Posterior vena cava (tissue), 2 donors: ENCODE measurements around the gene MALSU1. TPM values are rescaled to one million over a fixed set of nuclear protein-coding genes. Genes with fewer than 3 reads are reported as not detected.
A peak's percentile ranks its signal among the peaks of the same experiment; 100 is the strongest.

Source experiments
- DNase-seq: peaks from one replicate; pipeline ENCODE4 v3.0.0-alpha.2; 2020; ENCODE audit warnings: low spot score
- intact Hi-C, 2 donors: fragments of 100-400 bp; cut with DNase I; formaldehyde crosslinking; loops; one replicate each; pipeline versions ENCODE4 v1.14.1 to v1.14.2; 2022 to 2023
- long read RNA-seq, 2 donors: library from polyadenylated mRNA; unstranded; transcript quantifications; one replicate each; pipeline ENCODE4 v2.0.0, GENCODE V29; 2020 to 2021
- total RNA-seq, 2 donors: library from RNA; stranded (reverse); fragmentation: NEBNext Ultra II Directional; extraction: Animal tissue kit (Norgen Biotek cat#: 25700); gene quantifications; one replicate each; pipeline ENCODE4 v1.2.1, GENCODE V29; 2021
- donor health status: DM: yes; HTN: yes; CAD: no.
- donor health status: DM: yes; HTN: yes; CAD: no.

Gene MALSU1
- total RNA-seq = 10 to 100 TPM; 37.4 to 42.0 TPM
- long read RNA-seq, donor 1, partial matches to known transcripts = 0 of 4 reads
- long read RNA-seq, donor 1, other reads (novel, unspliced or antisense) = 0 of 4 reads
- long read RNA-seq, donor 2, transcript MALSU1-202 (4 exons, 3,044 nt) = major isoform, 26 of 29 reads
- long read RNA-seq, donor 2, partial matches to known transcripts = 1 of 29 reads
- long read RNA-seq, donor 2, other reads (novel, unspliced or antisense) = 2 of 29 reads

- intact Hi-C loops = no loop called here
- DNase-seq = peak; percentile 99
Observed at GRCh38 chr7:23298885-23299769, at the start of gene MALSU1. MALSU1 (plus strand) TSS chr7:23299339; CDS start chr7:23299353, 14 bp downstream.

DNA sequence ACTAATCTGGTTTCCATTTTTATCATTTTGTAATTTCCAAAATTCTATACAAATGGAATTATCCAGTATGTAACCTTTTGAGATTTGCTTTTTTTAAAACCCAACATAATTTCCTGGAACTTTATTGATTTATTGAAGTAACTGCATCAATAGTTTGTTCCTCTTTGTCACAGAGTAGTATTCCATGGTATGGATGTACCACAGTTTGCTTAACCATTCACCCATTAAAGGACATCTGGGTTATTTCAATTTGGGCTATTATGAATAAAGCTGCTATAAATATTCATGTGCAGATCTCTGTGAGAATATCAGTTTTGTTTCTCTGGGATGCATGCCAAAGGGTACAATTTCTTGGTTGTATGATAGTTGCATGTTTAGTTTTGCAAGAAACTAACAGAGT lies 49.7 kb upstream of the MALSU1 start:
- intact Hi-C loops = no loop called here
- DNase-seq = no peak

- intact Hi-C loops = no loop called here
- DNase-seq = no peak
Observed at GRCh38 chr7:23254051-23254681, 45.0 kb upstream of the MALSU1 start.

DNA sequence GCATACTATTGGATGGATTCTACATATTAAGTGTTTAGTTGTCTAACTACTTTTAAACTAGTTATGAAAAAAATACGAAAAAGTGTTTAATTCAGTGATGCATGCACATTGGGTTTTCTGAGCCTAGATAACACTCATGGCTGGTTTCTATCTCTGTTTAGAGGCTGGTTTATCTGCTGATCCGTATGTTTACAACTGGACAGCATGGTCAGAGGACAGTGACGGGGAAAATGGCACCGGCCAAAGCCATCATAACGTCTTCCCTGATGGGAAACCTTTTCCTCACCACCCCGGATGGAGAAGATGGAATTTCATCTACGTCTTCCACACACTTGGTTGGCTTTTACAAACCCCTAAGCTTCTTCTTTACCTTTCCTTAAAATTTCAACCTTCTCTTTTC lies 42.4 kb upstream of the MALSU1 start:
- intact Hi-C loops = no loop called here
- no peak for DNase-seq

GRCh38 chr7:23260371-23260770 lies 38.8 kb upstream of the MALSU1 start:
- no peak for DNase-seq
- intact Hi-C loops = no loop called here

GRCh38 chr7:23261843-23262452 lies 37.2 kb upstream of the MALSU1 start:
- intact Hi-C loops = no loop called here
- DNase-seq = peak; percentile 88

DNA sequence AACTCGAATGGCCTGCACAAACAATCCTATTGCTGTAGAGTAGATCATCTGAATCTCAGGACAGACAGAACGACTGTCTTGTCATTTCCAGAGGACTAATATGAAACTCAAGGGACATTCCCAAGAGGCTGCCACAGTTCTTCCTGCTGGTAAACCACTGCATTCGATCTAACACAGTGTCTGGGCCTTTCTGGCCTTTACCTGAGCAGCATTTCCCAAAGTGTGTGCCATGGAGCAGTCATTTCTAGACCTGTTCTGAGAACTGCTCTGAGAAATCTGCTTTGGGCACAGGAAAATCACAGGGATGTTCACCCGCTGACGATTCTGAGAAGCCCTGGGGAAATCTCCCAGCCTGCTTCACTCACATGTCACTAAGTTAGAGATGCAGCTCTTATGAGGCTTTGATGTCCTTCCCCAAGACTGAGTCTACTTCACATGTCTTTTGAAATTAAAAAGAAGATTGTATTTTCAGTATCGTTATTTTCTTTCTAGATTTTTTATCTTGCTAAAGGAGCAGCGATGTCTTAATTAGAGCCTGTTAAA lies 34.2 kb upstream of the MALSU1 start:
- DNase-seq = no peak
- intact Hi-C loops = no loop called here

- intact Hi-C loops = no loop called here
- DNase-seq = no peak
Observed at GRCh38 chr7:23266918-23267317, 32.2 kb upstream of the MALSU1 start.

GRCh38 chr7:23267357-23267756 lies 31.8 kb upstream of the MALSU1 start:
- intact Hi-C loops = no loop called here

DNA sequence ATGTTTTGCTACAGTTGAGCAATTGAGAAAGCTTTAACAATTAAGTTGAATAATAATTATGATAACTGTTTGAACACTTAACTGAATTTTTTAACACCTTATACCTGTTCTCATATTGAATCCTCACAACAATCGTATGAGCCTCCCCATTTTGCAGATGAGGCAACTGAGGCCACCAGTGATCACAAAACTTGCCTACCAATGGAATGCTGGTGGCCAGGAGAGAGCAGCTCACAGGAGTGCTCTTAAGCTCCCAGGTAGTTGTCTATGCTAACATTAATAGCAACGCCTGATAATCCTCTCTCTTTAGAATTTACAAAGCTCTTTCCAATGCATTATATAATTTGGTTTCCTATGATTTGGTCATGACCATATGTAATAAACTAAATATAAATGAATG lies 31.0 kb upstream of the MALSU1 start:
- no peak for DNase-seq
- intact Hi-C loops = no loop called here

More at GRCh38 chr7:23267357-23267756, 31.8 kb upstream of the MALSU1 start:
- DNase-seq = no peak

DNA sequence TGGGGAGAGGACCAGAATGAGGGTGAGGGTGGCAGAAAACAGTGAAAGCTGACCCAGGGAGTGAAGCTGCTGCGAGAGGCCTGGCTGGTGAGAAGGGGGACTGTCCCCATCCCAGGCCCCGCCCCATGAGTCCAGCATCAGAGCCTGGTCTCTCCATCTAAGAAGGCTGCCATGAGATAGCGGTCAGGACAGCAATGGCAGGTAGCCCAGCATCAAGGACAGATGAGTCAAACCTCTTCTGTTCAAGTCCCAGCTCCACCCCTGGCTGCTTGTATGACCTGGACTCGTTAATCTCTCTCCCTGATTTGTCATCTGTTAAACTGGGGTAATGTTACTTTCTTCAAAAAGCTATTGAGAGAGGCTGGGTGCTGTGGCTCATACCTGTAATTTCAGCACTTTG lies 30.4 kb upstream of the MALSU1 start:
- DNase-seq = no peak
- intact Hi-C loops = no loop called here

GRCh38 chr7:23272275-23272674 lies 26.9 kb upstream of the MALSU1 start:
- intact Hi-C loops = loop anchor here in 1 of 2 donors (10.0 kb wide), 1 partner anchor 87 kb away; the partner anchor contains the start of gene NUP42
- DNase-seq = no peak

DNA sequence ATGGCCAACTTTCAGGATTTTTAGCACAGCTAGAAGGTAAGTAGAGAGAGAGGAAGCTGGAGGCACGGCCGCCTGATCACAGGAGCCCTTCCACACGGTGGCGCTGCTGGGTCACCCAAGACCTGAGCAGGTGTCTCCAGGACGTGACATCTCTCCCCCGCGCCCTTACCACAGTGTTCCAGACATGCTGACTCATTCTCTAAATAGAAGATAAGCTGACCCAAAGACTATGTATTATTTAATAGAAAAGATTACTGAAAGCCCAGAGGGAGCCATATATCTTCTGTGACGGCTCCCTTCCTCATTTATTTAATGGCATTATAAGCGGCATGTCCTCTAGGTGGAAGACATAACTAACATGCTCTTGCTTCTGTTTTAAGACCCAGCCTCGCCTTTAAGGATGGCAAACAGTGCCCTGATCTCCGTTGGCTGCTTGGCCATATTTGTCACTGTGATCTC lies 26.0 kb upstream of the MALSU1 start:
- intact Hi-C loops = loop anchor here in 1 of 2 donors (10.0 kb wide), 1 partner anchor 88 kb away; the partner anchor contains the start of gene NUP42
- DNase-seq = peak; percentile 93

GRCh38 chr7:23275912-23276311 lies 23.2 kb upstream of the MALSU1 start:
- DNase-seq = no peak
- intact Hi-C loops = loop anchor here in 1 of 2 donors (10.0 kb wide), 1 partner anchor 91 kb away; the partner anchor contains the start of gene NUP42

DNA sequence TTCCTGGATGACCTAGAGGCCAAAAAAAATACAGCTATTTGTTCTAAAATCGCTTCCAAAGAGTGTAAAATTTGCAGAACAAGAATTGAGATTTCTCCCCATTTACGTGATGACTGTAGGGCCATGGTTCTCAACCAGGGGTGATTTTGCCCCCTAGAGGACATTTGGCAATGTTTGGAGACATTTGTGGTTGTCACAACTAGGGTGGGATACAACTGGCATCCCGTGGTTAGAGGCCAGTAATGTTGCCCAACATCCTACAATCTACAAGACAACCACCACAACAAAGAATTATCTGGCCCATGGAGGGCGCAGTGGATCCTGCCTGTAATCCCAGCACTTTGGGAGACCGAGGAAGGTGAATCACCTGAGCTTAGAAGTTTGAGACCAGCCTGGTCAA lies 22.8 kb upstream of the MALSU1 start:
- intact Hi-C loops = loop anchor here in 1 of 2 donors (10.0 kb wide), 1 partner anchor 92 kb away; the partner anchor contains the start of gene NUP42
- DNase-seq = no peak

- intact Hi-C loops = loop anchor here in 1 of 2 donors (10.0 kb wide), 1 partner anchor 92 kb away; the partner anchor contains the start of gene NUP42
Observed at GRCh38 chr7:23276947-23277346, 22.2 kb upstream of the MALSU1 start.

GRCh38 chr7:23277359-23277989 lies 21.7 kb upstream of the MALSU1 start:
- DNase-seq = no peak
- intact Hi-C loops = loop anchor here in 1 of 2 donors (10.0 kb wide), 1 partner anchor 93 kb away; the partner anchor contains the start of gene NUP42

More at GRCh38 chr7:23276947-23277346, 22.2 kb upstream of the MALSU1 start:
- DNase-seq = no peak

DNA sequence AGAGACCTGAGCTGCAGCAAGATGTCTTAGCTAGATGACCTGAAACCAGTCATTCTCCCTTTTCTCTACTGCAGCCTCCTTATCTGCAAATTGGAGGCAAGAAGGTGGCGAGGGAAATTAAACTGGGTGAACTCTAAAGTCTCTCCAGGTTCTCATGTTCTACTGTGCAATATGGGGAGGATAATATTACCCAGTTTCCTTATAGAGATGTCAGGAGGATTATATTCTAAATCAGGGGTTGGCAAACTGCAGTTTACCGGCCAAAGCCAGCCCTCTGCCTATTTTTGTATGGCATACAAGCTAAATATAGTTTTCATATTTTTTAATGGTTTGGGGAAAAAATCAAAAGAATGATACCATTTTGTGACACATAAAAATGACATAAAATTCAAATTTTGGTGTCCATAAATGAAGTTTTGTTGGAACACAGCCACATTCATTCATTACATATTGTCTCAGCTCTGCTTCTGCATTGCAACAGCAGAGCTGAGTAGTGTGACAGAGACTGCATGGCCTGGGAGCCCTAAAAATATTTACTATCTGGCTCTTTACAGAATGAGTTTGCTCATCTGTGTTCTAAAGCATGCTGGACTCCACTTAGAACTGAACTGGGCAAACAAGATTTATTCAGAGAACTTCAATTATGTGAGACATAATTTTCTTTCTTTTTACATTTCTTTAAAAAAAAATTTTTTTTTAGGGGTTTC lies 19.2 kb upstream of the MALSU1 start:
- intact Hi-C loops = loop anchor here in 1 of 2 donors (10.0 kb wide), 1 partner anchor 95 kb away; the partner anchor contains the start of gene NUP42
- no peak for DNase-seq
